ENCODE measurements around the gene PALLD.
"Not testable (repeated sequence)": the region's sequence is repeated elsewhere in the genome, so short reads cannot be mapped to it uniquely, and the experiment has no call there.

PALLD gene

DNA sequence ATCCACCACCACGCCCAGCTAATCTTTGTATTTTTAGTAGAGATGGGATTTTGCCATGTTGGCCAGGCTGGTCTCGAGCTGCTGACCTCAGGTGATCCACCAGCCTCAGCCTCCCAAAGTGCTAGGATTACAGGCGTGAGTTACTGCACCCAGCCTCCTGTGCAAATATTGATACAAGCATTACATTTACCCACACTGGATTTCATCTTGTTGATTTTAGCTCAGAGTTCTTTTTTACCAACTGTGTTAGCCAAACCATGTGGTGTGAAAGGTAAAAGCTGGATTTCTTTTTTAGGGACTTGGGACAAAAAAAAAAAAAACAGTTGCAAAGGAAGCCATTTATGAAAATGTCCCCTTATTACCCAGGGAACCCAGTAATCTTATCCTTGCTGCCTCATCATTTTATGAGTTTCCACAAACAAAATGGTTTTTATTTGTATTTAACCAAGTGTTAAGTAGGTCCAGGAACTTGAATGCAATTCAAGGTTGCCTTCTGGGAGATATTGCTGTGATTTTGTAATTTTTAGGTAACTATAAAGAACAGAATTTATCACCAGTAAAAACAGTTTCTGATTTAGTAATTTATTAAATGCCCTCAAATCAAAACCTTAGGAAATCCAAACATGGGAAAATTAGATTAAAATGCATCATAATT is 202.5 kb downstream of the PALLD start:
- no peak overlapping the region for H3K23ac ChIP-seq (ENCODE audit: low read depth, low read length, poor library complexity)
- H2BK15ac ChIP-seq (ENCODE audit: low read length): no peak overlapping the region
- H3K4me2 ChIP-seq (ENCODE audit: insufficient read depth, low read length, poor library complexity, severe bottlenecking): no peak overlapping the region
- no peaks in the 10 kb centered on the region for H3K4me1 ChIP-seq (ENCODE audit: control insufficient read depth in 2 of 2, insufficient read depth in 1 of 2, low read depth in 1 of 2, low read length in 2 of 2)
- H3K9me3 ChIP-seq (replicated peaks in 1 of 2; ENCODE audit: control insufficient read depth in 2 of 2, insufficient read depth in 1 of 2, low read depth in 1 of 2, low read length in 2 of 2): no peaks in the 10 kb centered on the region
- no CpG with 5 or more reads among the region's 3 CpGs for WGBS, 2 donors (ENCODE audit: extremely low coverage in 2 of 2, insufficient read length in 2 of 2, insufficient replicate concordance in 1 of 2)
- no peak overlapping the region for H2AFZ ChIP-seq (ENCODE audit: low read length)
- DNase-seq (ENCODE audit: low spot score): no peak
- no peak overlapping the region for H4K8ac ChIP-seq (ENCODE audit: low read depth, low read length)
- no peak overlapping the region for H2AK5ac ChIP-seq (ENCODE audit: low read depth, low read length)
- no peaks in the 10 kb centered on the region for H3K27me3 ChIP-seq (ENCODE audit: control insufficient read depth in 3 of 3, insufficient read depth in 3 of 3, low read depth in 1 of 3, low read length in 3 of 3)
- no peak overlapping the region for H2BK12ac ChIP-seq (ENCODE audit: low read length)
- peaks cover 0 to 24% of the 10 kb centered on the region in 2 donors for H3K36me3 ChIP-seq (replicated peaks in 1 of 2; ENCODE audit: control insufficient read depth in 2 of 2, insufficient read depth in 2 of 2, low read length in 2 of 2)
- no peak overlapping the region for H3K14ac ChIP-seq (ENCODE audit: low read length)
- no peaks in the 10 kb centered on the region for H3K79me1 ChIP-seq (ENCODE audit: low read depth, low read length)
- H3K27ac ChIP-seq (replicated peaks; ENCODE audit: low read length): no peak overlapping the region
- H2BK5ac ChIP-seq (ENCODE audit: low read length): no peak overlapping the region
- no peak overlapping the region for H3K4ac ChIP-seq (ENCODE audit: low read length)
- H3K4me3 ChIP-seq (ENCODE audit: low read length in 2 of 2): no peak overlapping the region
- H2BK120ac ChIP-seq (ENCODE audit: low read depth, low read length): no peak overlapping the region
- H3K9ac ChIP-seq (ENCODE audit: low read depth, low read length, poor library complexity): no peak overlapping the region
- no peak overlapping the region for H3K18ac ChIP-seq (ENCODE audit: low read length)
- no peak overlapping the region for H4K91ac ChIP-seq (ENCODE audit: low read depth, low read length, poor library complexity)

DNA sequence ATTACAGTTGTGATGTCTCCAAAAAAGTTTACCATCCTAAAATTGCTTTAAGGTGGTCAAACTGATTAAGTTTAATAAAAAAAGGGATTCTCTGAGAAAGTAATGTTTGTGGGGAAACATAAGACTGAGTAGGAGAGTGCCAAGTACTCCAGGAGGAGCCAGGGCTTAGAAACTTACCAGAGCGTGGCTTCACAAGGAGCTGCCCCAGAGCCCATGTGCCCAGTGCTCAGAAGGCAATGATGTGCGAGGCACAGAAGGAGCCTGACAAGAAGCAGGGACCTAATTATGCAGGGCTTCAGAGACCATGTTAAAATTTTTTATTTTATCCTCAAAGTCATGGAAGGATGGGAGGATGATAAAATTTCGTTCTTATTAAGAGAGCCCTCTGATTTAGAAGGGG is 204.2 kb downstream of the PALLD start:
- Histone ChIP-seq H3K27me3 (ENCODE audit: control insufficient read depth in 3 of 3, insufficient read depth in 3 of 3, low read depth in 1 of 3, low read length in 3 of 3) (no peaks in the 10 kb centered on the region), H2BK120ac (ENCODE audit: low read depth, low read length) (no peak overlapping the region), H4K8ac (ENCODE audit: low read depth, low read length) (no peak overlapping the region), H3K36me3 (replicated peaks in 1 of 2; ENCODE audit: control insufficient read depth in 2 of 2, insufficient read depth in 2 of 2, low read length in 2 of 2) (peaks cover 0 to 12% of the 10 kb centered on the region in 2 donors), H3K4me3 (ENCODE audit: low read length in 2 of 2) (no peak overlapping the region), H3K79me1 (ENCODE audit: low read depth, low read length) (no peaks in the 10 kb centered on the region), H3K9ac (ENCODE audit: low read depth, low read length, poor library complexity) (no peak overlapping the region), H3K4me2 (ENCODE audit: insufficient read depth, low read length, poor library complexity, severe bottlenecking) (no peak overlapping the region), H2AK5ac (ENCODE audit: low read depth, low read length) (no peak overlapping the region), H2BK5ac (ENCODE audit: low read length) (no peak overlapping the region), H3K14ac (ENCODE audit: low read length) (no peak overlapping the region), H2AFZ (ENCODE audit: low read length) (no peak overlapping the region), H2BK12ac (ENCODE audit: low read length) (no peak overlapping the region), H2BK15ac (ENCODE audit: low read length) (no peak overlapping the region), H3K23ac (ENCODE audit: low read depth, low read length, poor library complexity) (no peak overlapping the region), H3K4ac (ENCODE audit: low read length) (no peak overlapping the region), H3K9me3 (replicated peaks in 1 of 2; ENCODE audit: control insufficient read depth in 2 of 2, insufficient read depth in 1 of 2, low read depth in 1 of 2, low read length in 2 of 2) (no peaks in the 10 kb centered on the region), H3K18ac (ENCODE audit: low read length) (no peak overlapping the region), H4K91ac (ENCODE audit: low read depth, low read length, poor library complexity) (no peak overlapping the region), H3K4me1 (ENCODE audit: control insufficient read depth in 2 of 2, insufficient read depth in 1 of 2, low read depth in 1 of 2, low read length in 2 of 2) (no peaks in the 10 kb centered on the region), H3K27ac (replicated peaks; ENCODE audit: low read length) (no peak overlapping the region)
- no CpG with 5 or more reads among the region's 3 CpGs for WGBS, 2 donors (ENCODE audit: extremely low coverage in 2 of 2, insufficient read length in 2 of 2, insufficient replicate concordance in 1 of 2)
- no peak for DNase-seq (ENCODE audit: low spot score)

DNA sequence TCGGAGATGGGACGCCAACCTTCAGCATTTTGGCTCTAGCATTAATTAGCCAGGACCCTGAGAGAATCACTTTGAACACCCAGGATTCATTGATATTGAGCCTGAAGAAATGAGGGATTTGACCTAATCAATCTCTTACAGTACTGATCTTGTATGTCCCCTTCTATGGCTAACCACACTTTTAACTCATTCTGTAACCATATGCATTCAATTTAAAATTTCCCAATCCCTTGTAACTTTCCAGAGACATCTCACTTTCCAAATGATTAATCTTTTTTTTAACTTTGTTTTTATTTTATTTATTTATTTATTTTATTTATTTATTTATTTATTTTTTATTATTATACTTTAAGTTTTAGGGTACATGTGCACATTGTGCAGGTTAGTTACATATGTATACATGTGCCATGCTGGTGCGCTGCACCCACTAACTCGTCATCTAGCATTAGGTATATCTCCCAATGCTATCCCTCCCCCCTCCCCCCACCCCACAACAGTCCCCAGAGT is 205.8 kb downstream of the PALLD start:
- not testable (repeated sequence) for H4K8ac ChIP-seq (ENCODE audit: low read depth, low read length); H2BK5ac ChIP-seq (ENCODE audit: low read length); H3K14ac ChIP-seq (ENCODE audit: low read length); H3K27me3 ChIP-seq (ENCODE audit: control insufficient read depth in 3 of 3, insufficient read depth in 3 of 3, low read depth in 1 of 3, low read length in 3 of 3); H3K4ac ChIP-seq (ENCODE audit: low read length); H3K4me1 ChIP-seq (ENCODE audit: control insufficient read depth in 2 of 2, insufficient read depth in 1 of 2, low read depth in 1 of 2, low read length in 2 of 2); H2AK5ac ChIP-seq (ENCODE audit: low read depth, low read length); H3K23ac ChIP-seq (ENCODE audit: low read depth, low read length, poor library complexity); H4K91ac ChIP-seq (ENCODE audit: low read depth, low read length, poor library complexity); DNase-seq (ENCODE audit: low spot score); H3K27ac ChIP-seq (replicated peaks; ENCODE audit: low read length); H3K9ac ChIP-seq (ENCODE audit: low read depth, low read length, poor library complexity); H2BK15ac ChIP-seq (ENCODE audit: low read length); H3K18ac ChIP-seq (ENCODE audit: low read length); H2BK12ac ChIP-seq (ENCODE audit: low read length); H2AFZ ChIP-seq (ENCODE audit: low read length); H3K9me3 ChIP-seq (replicated peaks in 1 of 2; ENCODE audit: control insufficient read depth in 2 of 2, insufficient read depth in 1 of 2, low read depth in 1 of 2, low read length in 2 of 2); H2BK120ac ChIP-seq (ENCODE audit: low read depth, low read length); H3K79me1 ChIP-seq (ENCODE audit: low read depth, low read length); H3K4me3 ChIP-seq (ENCODE audit: low read length in 2 of 2); H3K4me2 ChIP-seq (ENCODE audit: insufficient read depth, low read length, poor library complexity, severe bottlenecking)
- no CpG with 5 or more reads among the region's 4 CpGs for WGBS, 2 donors (ENCODE audit: extremely low coverage in 2 of 2, insufficient read length in 2 of 2, insufficient replicate concordance in 1 of 2)
- H3K36me3 ChIP-seq (replicated peaks in 1 of 2; ENCODE audit: control insufficient read depth in 2 of 2, insufficient read depth in 2 of 2, low read length in 2 of 2): peaks cover 0 to 11% of the 10 kb centered on the region in 2 donors

DNA sequence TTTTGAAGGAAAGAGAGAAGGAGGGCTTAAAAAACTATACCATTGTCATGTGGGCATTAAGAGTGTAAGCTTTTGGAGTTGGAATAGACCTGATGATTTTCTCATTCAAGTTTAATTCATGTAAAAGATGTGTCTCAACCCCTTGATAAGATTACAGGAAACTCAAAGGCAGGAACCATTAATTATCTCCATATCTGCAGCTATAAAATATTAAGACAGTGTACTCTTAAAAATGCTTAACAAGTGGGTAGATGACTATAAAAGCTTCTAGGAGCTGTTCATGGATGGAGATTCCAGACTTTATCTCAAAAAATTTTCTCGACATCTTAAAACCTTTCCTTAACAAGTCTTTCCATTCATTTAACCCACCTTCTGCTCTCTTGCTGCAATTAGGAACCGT is 208.3 kb downstream of the PALLD start:
- Histone ChIP-seq H2BK5ac (ENCODE audit: low read length) (no peak overlapping the region), H3K4me1 (ENCODE audit: control insufficient read depth in 2 of 2, insufficient read depth in 1 of 2, low read depth in 1 of 2, low read length in 2 of 2) (no peaks in the 10 kb centered on the region), H2AK5ac (ENCODE audit: low read depth, low read length) (no peak overlapping the region), H2BK15ac (ENCODE audit: low read length) (no peak overlapping the region), H2AFZ (ENCODE audit: low read length) (no peak overlapping the region), H3K9me3 (replicated peaks in 1 of 2; ENCODE audit: control insufficient read depth in 2 of 2, insufficient read depth in 1 of 2, low read depth in 1 of 2, low read length in 2 of 2) (no peaks in the 10 kb centered on the region), H3K27me3 (ENCODE audit: control insufficient read depth in 3 of 3, insufficient read depth in 3 of 3, low read depth in 1 of 3, low read length in 3 of 3) (no peaks in the 10 kb centered on the region), H2BK120ac (ENCODE audit: low read depth, low read length) (no peak overlapping the region), H3K27ac (replicated peaks; ENCODE audit: low read length) (no peak overlapping the region), H3K4ac (ENCODE audit: low read length) (no peak overlapping the region), H2BK12ac (ENCODE audit: low read length) (no peak overlapping the region), H3K9ac (ENCODE audit: low read depth, low read length, poor library complexity) (no peak overlapping the region), H3K79me1 (ENCODE audit: low read depth, low read length) (no peaks in the 10 kb centered on the region), H3K4me2 (ENCODE audit: insufficient read depth, low read length, poor library complexity, severe bottlenecking) (no peak overlapping the region), H3K18ac (ENCODE audit: low read length) (no peak overlapping the region), H4K8ac (ENCODE audit: low read depth, low read length) (no peak overlapping the region), H3K36me3 (replicated peaks in 1 of 2; ENCODE audit: control insufficient read depth in 2 of 2, insufficient read depth in 2 of 2, low read length in 2 of 2) (peaks cover 0 to 18% of the 10 kb centered on the region in 2 donors), H3K4me3 (ENCODE audit: low read length in 2 of 2) (no peak overlapping the region), H3K14ac (ENCODE audit: low read length) (no peak overlapping the region), H3K23ac (ENCODE audit: low read depth, low read length, poor library complexity) (no peak overlapping the region), H4K91ac (ENCODE audit: low read depth, low read length, poor library complexity) (no peak overlapping the region)
- WGBS, 2 donors (ENCODE audit: extremely low coverage in 2 of 2, insufficient read length in 2 of 2, insufficient replicate concordance in 1 of 2): no CpG with 5 or more reads among the region's 2 CpGs
- no peak for DNase-seq (ENCODE audit: low spot score)

Data from neuronal stem cell (in vitro differentiated cells).